Measurements from ENCODE around the gene MAPK8IP3. TPM values are rescaled to one million over a fixed set of nuclear protein-coding genes. Genes with fewer than 3 reads are reported as not detected.

Gene MAPK8IP3
- total RNA-seq, 1 experiment from 2014 or later, result 41.1 TPM

- POLR2A ChIA-PET (ENCODE audit: unreplicated experiment), result no interaction called here
- H3K9ac ChIP-seq (ENCODE audit: low read length), result no peak overlapping the region
- BruUV-seq (replicated peaks), result no TSS peak
Observed at GRCh38 chr16:1788708-1789100, 82.7 kb downstream of the MAPK8IP3 start.

DNA sequence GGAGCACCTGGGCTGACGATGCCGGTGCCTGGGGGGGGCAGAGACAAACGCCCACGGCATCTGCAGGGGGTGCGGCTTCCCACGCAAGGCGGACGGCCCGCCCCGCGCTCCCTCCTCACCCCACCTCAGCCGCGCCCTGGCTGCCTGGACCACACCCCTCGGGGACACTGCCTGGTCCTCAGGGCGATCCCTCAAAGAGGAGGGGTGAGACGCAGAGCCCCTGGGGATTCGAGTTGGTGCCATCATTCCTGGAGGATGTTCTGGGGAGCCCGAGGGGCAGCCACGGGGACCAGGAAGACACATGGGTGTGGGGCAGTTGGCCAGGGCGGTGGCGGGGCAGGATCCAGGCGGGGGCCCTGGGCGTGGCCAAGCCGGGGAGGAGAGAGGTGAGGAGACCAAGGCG is 83.6 kb downstream of the MAPK8IP3 start:
- Histone ChIP-seq H3K36me3 (ENCODE audit: low read depth, low read length) (no peaks in the 10 kb centered on the region), H3K4me1 (ENCODE audit: insufficient read depth, low read length) (no peaks in the 10 kb centered on the region), H2AFZ (ENCODE audit: low read length) (no peak overlapping the region), H3K4me2 (ENCODE audit: low read length) (no peak overlapping the region), H3K27me3 (ENCODE audit: low read length) (no peaks in the 10 kb centered on the region), H3K79me2 (ENCODE audit: low read length) (peaks cover 20% of the 10 kb centered on the region), H4K20me1 (ENCODE audit: low read length) (no peaks in the 10 kb centered on the region), H3K9me3 (ENCODE audit: low read length) (no peaks in the 10 kb centered on the region), H3K4me3 (ENCODE audit: low read length) (no peak overlapping the region), H3F3A (ENCODE audit: low read length, unreplicated experiment) (no peaks in the 10 kb centered on the region), H3K27ac (ENCODE audit: low read length) (no peak overlapping the region), H3K9ac (ENCODE audit: low read length) (no peak overlapping the region), H3K9me2 (replicated peaks; ENCODE audit: low read length) (no peaks in the 10 kb centered on the region)
- DNase-seq (no peak), ATAC-seq (no peak)
- TF ChIP-seq EZH2phosphoT487 (IDR thresholded peaks at IDR 0.05; ENCODE audit: borderline replicate concordance, low read length), result no peak
- TF ChIP-seq, protein P1, sequence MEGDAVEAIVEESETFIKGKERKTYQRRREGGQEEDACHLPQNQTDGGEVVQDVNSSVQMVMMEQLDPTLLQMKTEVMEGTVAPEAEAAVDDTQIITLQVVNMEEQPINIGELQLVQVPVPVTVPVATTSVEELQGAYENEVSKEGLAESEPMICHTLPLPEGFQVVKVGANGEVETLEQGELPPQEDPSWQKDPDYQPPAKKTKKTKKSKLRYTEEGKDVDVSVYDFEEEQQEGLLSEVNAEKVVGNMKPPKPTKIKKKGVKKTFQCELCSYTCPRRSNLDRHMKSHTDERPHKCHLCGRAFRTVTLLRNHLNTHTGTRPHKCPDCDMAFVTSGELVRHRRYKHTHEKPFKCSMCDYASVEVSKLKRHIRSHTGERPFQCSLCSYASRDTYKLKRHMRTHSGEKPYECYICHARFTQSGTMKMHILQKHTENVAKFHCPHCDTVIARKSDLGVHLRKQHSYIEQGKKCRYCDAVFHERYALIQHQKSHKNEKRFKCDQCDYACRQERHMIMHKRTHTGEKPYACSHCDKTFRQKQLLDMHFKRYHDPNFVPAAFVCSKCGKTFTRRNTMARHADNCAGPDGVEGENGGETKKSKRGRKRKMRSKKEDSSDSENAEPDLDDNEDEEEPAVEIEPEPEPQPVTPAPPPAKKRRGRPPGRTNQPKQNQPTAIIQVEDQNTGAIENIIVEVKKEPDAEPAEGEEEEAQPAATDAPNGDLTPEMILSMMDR (conservative IDR thresholded peaks at IDR 0.05; ENCODE audit: low read depth, low read length), result no peak
- no peak for TF ChIP-seq EZH2 (IDR thresholded peaks at IDR 0.05; ENCODE audit: low read length, unreplicated experiment)
- intact Hi-C loops (cut with micrococcal nuclease), result no loop called here
- ChIA-PET POLR2A (ENCODE audit: unreplicated experiment) (no interaction called here), CTCF (no interaction called here)
- no TSS peak for BruUV-seq (replicated peaks)

More at GRCh38 chr16:1788708-1789100, 82.7 kb downstream of the MAPK8IP3 start:
- Histone ChIP-seq H2AFZ (ENCODE audit: low read length) (no peak overlapping the region), H3K4me2 (ENCODE audit: low read length) (no peak overlapping the region), H3K79me2 (ENCODE audit: low read length) (peaks cover 29% of the 10 kb centered on the region), H3K4me3 (ENCODE audit: low read length) (no peak overlapping the region), H3K9me3 (ENCODE audit: low read length) (no peaks in the 10 kb centered on the region), H3K4me1 (ENCODE audit: insufficient read depth, low read length) (no peaks in the 10 kb centered on the region; the same call in 1 of the 2 replicates), H3K9me2 (replicated peaks; ENCODE audit: low read length) (no peaks in the 10 kb centered on the region), H3K27me3 (ENCODE audit: low read length) (no peaks in the 10 kb centered on the region), H3K36me3 (ENCODE audit: low read depth, low read length) (no peaks in the 10 kb centered on the region), H3K27ac (ENCODE audit: low read length) (no peak overlapping the region), H4K20me1 (ENCODE audit: low read length) (no peaks in the 10 kb centered on the region), H3F3A (ENCODE audit: low read length, unreplicated experiment) (no peaks in the 10 kb centered on the region)
- ATAC-seq (no peak), DNase-seq (no peak)
- TF ChIP-seq, protein P1 (conservative IDR thresholded peaks at IDR 0.05; ENCODE audit: low read depth, low read length), result no peak
- no peak for TF ChIP-seq EZH2phosphoT487 (IDR thresholded peaks at IDR 0.05; ENCODE audit: borderline replicate concordance, low read length)
- TF ChIP-seq EZH2 (IDR thresholded peaks at IDR 0.05; ENCODE audit: low read length, unreplicated experiment), result no peak
- CTCF ChIA-PET, result no interaction called here
- intact Hi-C loops (cut with micrococcal nuclease), result no loop called here

DNA sequence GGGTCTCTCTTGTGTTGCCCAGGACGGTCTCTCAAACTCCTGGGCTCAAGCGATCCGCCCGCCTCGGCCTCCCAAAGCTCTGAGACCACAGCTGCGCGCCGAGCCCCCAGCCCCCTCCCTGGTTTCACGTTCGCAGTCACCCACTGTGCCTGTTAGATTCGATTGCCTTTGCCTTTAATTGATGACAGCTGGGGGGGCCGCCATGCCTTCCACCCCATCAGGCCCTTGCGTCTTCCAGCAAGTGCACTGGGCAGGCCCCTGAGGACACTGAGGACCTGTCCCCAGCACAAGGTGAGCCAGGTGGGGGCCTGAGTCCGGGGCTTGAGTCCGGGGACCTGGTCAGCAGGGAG is 84.2 kb downstream of the MAPK8IP3 start:
- BruUV-seq (replicated peaks), result no TSS peak
- ChIA-PET CTCF (no interaction called here), POLR2A (ENCODE audit: unreplicated experiment) (no interaction called here)
- H3K27ac ChIP-seq (ENCODE audit: low read length), result no peak overlapping the region
- DNase-seq (no peak), ATAC-seq (no peak)
- H3K4me2 ChIP-seq (ENCODE audit: low read length), result no peak overlapping the region
- H3K9me3 ChIP-seq (ENCODE audit: low read length), result no peaks in the 10 kb centered on the region
- no peaks in the 10 kb centered on the region for H3F3A ChIP-seq (ENCODE audit: low read length, unreplicated experiment)
- H3K36me3 ChIP-seq (ENCODE audit: low read depth, low read length), result no peaks in the 10 kb centered on the region
- no peaks in the 10 kb centered on the region for H4K20me1 ChIP-seq (ENCODE audit: low read length)
- H3K27me3 ChIP-seq (ENCODE audit: low read length), result no peaks in the 10 kb centered on the region
- TF ChIP-seq, protein P1 (conservative IDR thresholded peaks at IDR 0.05; ENCODE audit: low read depth, low read length), result no peak
- TF ChIP-seq EZH2 (IDR thresholded peaks at IDR 0.05; ENCODE audit: low read length, unreplicated experiment) (no peak), EZH2phosphoT487 (IDR thresholded peaks at IDR 0.05; ENCODE audit: borderline replicate concordance, low read length) (no peak)
- no peaks in the 10 kb centered on the region for H3K4me1 ChIP-seq (ENCODE audit: insufficient read depth, low read length)
- no peaks in the 10 kb centered on the region for H3K9me2 ChIP-seq (replicated peaks; ENCODE audit: low read length)
- intact Hi-C loops (cut with micrococcal nuclease), result no loop called here
- H3K9ac ChIP-seq (ENCODE audit: low read length), result no peak overlapping the region
- H3K79me2 ChIP-seq (ENCODE audit: low read length), result peaks cover 14% of the 10 kb centered on the region
- H2AFZ ChIP-seq (ENCODE audit: low read length), result no peak overlapping the region
- H3K4me3 ChIP-seq (ENCODE audit: low read length), result no peak overlapping the region
